Neural progenitor cell (in vitro differentiated cells): ENCODE measurements around the gene SULT4A1. TPM values are rescaled to one million over a fixed set of nuclear protein-coding genes. Genes with fewer than 3 reads are reported as not detected.
A peak's percentile ranks its signal among the peaks of the same experiment; 100 is the strongest.

Experiments used
- DNase-seq: peaks from one replicate; pipeline ENCODE4 v3.0.0-alpha.2; 2016; ENCODE audit warnings: low spot score
- H2AFZ ChIP-seq: fragments of 200-600 bp; sonication (generic); replicated peaks from 2 replicates; pipeline ENCODE4 v1.6.1; 2016; ENCODE audit warnings: antibody characterized with exemption
- H3F3A ChIP-seq: fragments of 200-600 bp; sonication (generic); 2 replicates; pipeline ENCODE4 v1.6.1; 2016; ENCODE audit warnings: antibody characterized with exemption, low read depth
- H3K27ac ChIP-seq: fragments of 200-600 bp; sonication (generic); 2 replicates; pipeline ENCODE4 v1.5.1; 2016; ENCODE audit warnings: mild to moderate bottlenecking
- H3K27me3 ChIP-seq: fragments of 200-600 bp; sonication (generic); 2 replicates; pipeline ENCODE4 v1.6.1; 2016; ENCODE audit warnings: mild to moderate bottlenecking, moderate library complexity
- H3K36me3 ChIP-seq: fragments of 200-600 bp; sonication (generic); 2 replicates; pipeline ENCODE4 v1.5.1; 2016
- H3K4me1 ChIP-seq: fragments of 200-600 bp; sonication (generic); 2 replicates; pipeline ENCODE4 v1.6.1; 2016; ENCODE audit warnings: mixed run types
- H3K4me2 ChIP-seq: fragments of 200-600 bp; sonication (generic); 2 replicates; pipeline ENCODE4 v1.6.1; 2016
- H3K4me3 ChIP-seq: fragments of 200-600 bp; sonication (generic); 2 replicates; pipeline ENCODE4 v1.5.1; 2016
- H3K79me2 ChIP-seq: fragments of 200-600 bp; sonication (generic); 2 replicates; pipeline ENCODE4 v1.6.1; 2016; ENCODE audit warnings: low read depth
- H3K9ac ChIP-seq: fragments of 200-600 bp; sonication (generic); 2 replicates; pipeline ENCODE4 v1.6.1; 2016
- H3K9me3 ChIP-seq: fragments of 200-600 bp; sonication (generic); 2 replicates; pipeline ENCODE4 v1.5.1; 2016; ENCODE audit warnings: low read depth
- H4K20me1 ChIP-seq: fragments of 200-600 bp; sonication (generic); 2 replicates; pipeline ENCODE4 v1.6.1; 2016; ENCODE audit warnings: low read depth
- H3K27ac Mint-ChIP-seq: 3 replicates; pipeline ENCODE4 v1.8.0; 2021; ENCODE audit warnings: mixed read lengths
- H3K27me3 Mint-ChIP-seq: 2 replicates; pipeline ENCODE4 v1.8.0; 2022; ENCODE audit warnings: low read depth, mild to moderate bottlenecking, inconsistent platforms, moderate library complexity, mixed read lengths; ENCODE audit not compliant: insufficient read depth
- H3K36me3 Mint-ChIP-seq: 3 replicates; pipeline ENCODE4 v1.8.0; 2021; ENCODE audit warnings: mixed read lengths
- H3K4me1 Mint-ChIP-seq: 3 replicates; pipeline ENCODE4 v1.8.0; 2021; ENCODE audit warnings: mixed read lengths
- H3K4me3 Mint-ChIP-seq: 3 replicates; pipeline ENCODE4 v1.8.0; 2021; ENCODE audit warnings: mild to moderate bottlenecking, moderate library complexity, mixed read lengths
- H3K9me3 Mint-ChIP-seq: 3 replicates; pipeline ENCODE4 v1.8.0; 2020; ENCODE audit warnings: mixed read lengths
- CTCF ChIP-seq: fragments of 200-600 bp; sonication (generic); IDR thresholded peaks from 2 replicates; pipeline ENCODE4 v1.5.1; 2017; ENCODE audit warnings: antibody characterized with exemption, mild to moderate bottlenecking
- EZH2 ChIP-seq: fragments of 200-600 bp; sonication (generic); IDR thresholded peaks from 2 replicates; pipeline ENCODE4 v1.6.1; 2017; ENCODE audit warnings: antibody characterized with exemption, mild to moderate bottlenecking, moderate library complexity
- EZH2phosphoT487 ChIP-seq: fragments of 200-600 bp; sonication (generic); IDR thresholded peaks from 2 replicates; pipeline ENCODE4 v1.6.1; 2017; ENCODE audit warnings: antibody characterized with exemption
- total RNA-seq: library from RNA; depleted of rRNA; stranded (reverse); fragments of >200 nt; gene quantifications from 2 replicates; pipeline ENCODE4 v1.2.3, GENCODE V29; 2015; ENCODE audit warnings: low replicate concordance

Gene SULT4A1
- total RNA-seq, 1 donor from 2014 or later = 14.2 TPM

GRCh38 chr22:43892183-43892894 is 30.0 kb upstream of the SULT4A1 start:
- H3K27me3 ChIP-seq = peaks cover 55% of the 10 kb centered on the region

DNA sequence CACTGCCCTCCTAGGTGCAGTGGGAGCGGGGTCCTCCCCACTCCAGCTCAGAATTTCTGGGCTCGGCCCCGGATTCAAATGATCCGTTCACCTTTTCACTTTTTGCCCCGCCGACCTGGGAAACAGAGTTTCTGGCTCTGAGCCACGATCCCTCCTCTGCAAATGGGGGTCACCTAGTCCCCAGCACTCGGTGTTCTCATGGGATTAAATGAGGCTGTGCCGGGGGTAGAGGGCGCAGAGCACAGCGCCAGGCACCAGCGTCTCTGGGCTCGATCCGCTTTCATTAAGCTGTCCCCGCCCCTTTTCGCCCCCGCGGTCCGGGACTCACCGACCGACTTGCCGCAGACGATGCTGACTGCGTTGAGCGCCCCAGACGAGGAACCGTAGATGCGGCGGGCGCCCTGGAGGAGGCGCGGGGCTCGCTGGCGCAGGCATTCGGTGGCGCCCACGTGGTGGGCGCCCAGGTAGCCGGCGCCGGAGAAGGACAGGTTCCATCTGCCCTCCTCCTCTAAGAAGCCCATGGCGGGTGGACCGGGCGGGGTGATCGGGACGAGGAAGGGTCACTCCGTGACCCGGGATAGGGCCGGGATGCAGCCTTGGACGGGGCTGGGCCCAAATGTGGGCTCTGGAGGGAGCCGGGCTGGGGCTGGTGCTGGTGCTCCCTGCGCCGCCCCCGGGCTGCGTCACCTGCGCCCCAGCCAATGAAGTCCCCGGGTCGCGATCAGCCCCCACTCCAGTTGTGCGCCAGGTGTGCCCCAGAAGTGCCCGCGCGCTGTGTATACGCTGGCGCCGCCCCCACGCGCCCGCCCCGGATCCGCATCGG is 29.3 kb upstream of the SULT4A1 start, which contains the start of gene PNPLA5:
Gene PNPLA5 (minus strand): TSS at position 654 of the 823 bp plus-strand sequence. CDS start 133 bp downstream, at position 521.
- peak; percentile 66 for DNase-seq

More at GRCh38 chr22:43892183-43892894, 30.0 kb upstream of the SULT4A1 start:
- Histone ChIP-seq H3K36me3 (no peaks in the 10 kb centered on the region), H2AFZ (peak overlapping the region; percentile 85), H3K4me3 (peak overlapping the region; percentile 46), H3K79me2 (no peaks in the 10 kb centered on the region), H3F3A (no peaks in the 10 kb centered on the region), H3K9me3 (no peaks in the 10 kb centered on the region), H3K27ac (no peak overlapping the region), H4K20me1 (no peaks in the 10 kb centered on the region), H3K9ac (no peak overlapping the region), H3K4me2 (peak overlapping the region; percentile 88), H3K4me1 (peaks cover 5% of the 10 kb centered on the region)
- Mint-ChIP-seq H3K27me3 (peaks cover 43% of the 10 kb centered on the region), H3K36me3 (no peaks in the 10 kb centered on the region), H3K9me3 (peaks cover 2% of the 10 kb centered on the region), H3K27ac (no peak overlapping the region), H3K4me3 (no peak overlapping the region), H3K4me1 (no peaks in the 10 kb centered on the region)
- TF ChIP-seq CTCF (no peak), EZH2phosphoT487 (no peak), EZH2 (no peak)
- DNase-seq = no peak

GRCh38 chr22:43890901-43891331 is 28.6 kb upstream of the SULT4A1 start:
- Histone ChIP-seq H3K9me3 (no peaks in the 10 kb centered on the region), H3K79me2 (no peaks in the 10 kb centered on the region), H3F3A (no peaks in the 10 kb centered on the region), H3K27ac (no peak overlapping the region), H3K9ac (no peak overlapping the region), H3K4me3 (peak overlapping the region; percentile 46), H3K36me3 (no peaks in the 10 kb centered on the region), H2AFZ (no peak overlapping the region), H3K27me3 (peaks cover 55% of the 10 kb centered on the region), H3K4me2 (peak overlapping the region; percentile 88), H4K20me1 (no peaks in the 10 kb centered on the region), H3K4me1 (peaks cover 5% of the 10 kb centered on the region)
- no peaks in the 10 kb centered on the region for H3K36me3 Mint-ChIP-seq
- no peak for DNase-seq
- H3K9me3 Mint-ChIP-seq = peaks cover 2% of the 10 kb centered on the region
- H3K4me1 Mint-ChIP-seq = no peaks in the 10 kb centered on the region
- H3K27me3 Mint-ChIP-seq = peaks cover 44% of the 10 kb centered on the region
- H3K27ac Mint-ChIP-seq = no peak overlapping the region
- H3K4me3 Mint-ChIP-seq = no peak overlapping the region
- TF ChIP-seq EZH2phosphoT487 = no peak
- TF ChIP-seq EZH2 = no peak
- no peak for TF ChIP-seq CTCF

More for the DNA sequence above, 29.3 kb upstream of the SULT4A1 start, which contains the start of gene PNPLA5:
- no peaks in the 10 kb centered on the region for H3F3A ChIP-seq
- no peaks in the 10 kb centered on the region for H3K9me3 ChIP-seq
- peaks cover 55% of the 10 kb centered on the region for H3K27me3 ChIP-seq
- Mint-ChIP-seq H3K27ac (no peak within 1 kb of the TSS), H3K9me3 (peaks cover 2% of the 10 kb centered on the region), H3K4me3 (no peak within 1 kb of the TSS), H3K36me3 (no peaks in the 10 kb centered on the region), H3K4me1 (no peaks in the 10 kb centered on the region), H3K27me3 (peaks cover 44% of the 10 kb centered on the region)
- no peak within 1 kb of the TSS for H3K27ac ChIP-seq
- H4K20me1 ChIP-seq = no peaks in the 10 kb centered on the region
- peak within 1 kb of the TSS; percentile 46 for H3K4me3 ChIP-seq
- TF ChIP-seq CTCF (peak; percentile 19), EZH2phosphoT487 (peak; percentile 77), EZH2 (peak; percentile 88)
- peak within 1 kb of the TSS; percentile 88 for H3K4me2 ChIP-seq
- H3K4me1 ChIP-seq = peaks cover 5% of the 10 kb centered on the region
- H3K79me2 ChIP-seq = no peaks in the 10 kb centered on the region
- H3K36me3 ChIP-seq = no peaks in the 10 kb centered on the region
- H2AFZ ChIP-seq = peak within 1 kb of the TSS; percentile 85
- no peak within 1 kb of the TSS for H3K9ac ChIP-seq
